ENCODE measurements around the gene KRT14.

The KRT14 gene

DNA sequence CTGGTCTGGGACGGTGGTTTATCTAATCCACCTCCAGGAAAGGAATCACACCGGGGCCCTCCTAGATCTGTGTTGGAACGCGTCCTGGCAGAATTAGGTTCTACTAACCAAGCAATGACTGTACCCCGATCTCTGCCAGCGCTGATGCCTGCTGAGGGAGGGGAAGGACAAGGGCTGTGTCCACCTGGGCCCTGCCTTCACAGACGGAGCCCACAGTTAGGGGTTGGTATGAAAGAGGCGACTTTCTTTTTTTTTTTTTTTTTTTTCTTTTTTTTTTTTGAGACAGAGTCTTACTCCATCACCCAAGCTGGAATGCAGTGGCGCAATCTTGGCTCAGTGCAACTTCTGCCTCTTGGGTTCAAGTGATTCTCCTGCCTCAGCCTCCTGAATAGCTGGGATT lies 48.7 kb downstream of the KRT14 start:
- Histone ChIP-seq H3K27me3 (ENCODE audit: control insufficient read depth, insufficient read depth, low read length) (no peaks in the 10 kb centered on the region), H3K9me3 (ENCODE audit: control insufficient read depth, low read depth, low read length) (no peaks in the 10 kb centered on the region), H3K4me3 (ENCODE audit: low read length) (no peak overlapping the region), H3K36me3 (ENCODE audit: control insufficient read depth, low read depth, low read length) (no peaks in the 10 kb centered on the region), H3K9ac (ENCODE audit: low read length) (no peak overlapping the region), H3K4me1 (ENCODE audit: control insufficient read depth, low read depth, low read length) (peaks cover 22% of the 10 kb centered on the region), H3K27ac (ENCODE audit: low read length) (no peak overlapping the region)

DNA sequence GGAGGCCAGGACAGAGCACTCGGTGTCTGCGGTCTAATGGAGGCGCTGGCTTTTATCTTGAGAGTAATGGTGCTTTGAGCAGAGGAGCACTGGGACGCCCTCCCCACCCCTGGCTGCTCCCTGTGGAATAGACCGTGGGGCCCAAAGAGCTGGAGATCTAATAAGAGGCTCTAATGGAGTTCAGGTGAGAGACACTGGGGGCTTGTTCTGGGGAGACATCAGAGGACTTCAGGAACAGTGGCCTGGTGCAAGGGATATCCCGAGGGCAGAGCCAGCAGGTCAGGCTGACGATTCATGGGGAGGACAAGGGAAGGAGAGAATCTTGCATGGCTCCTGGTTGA lies 49.1 kb downstream of the KRT14 start:
- Histone ChIP-seq H3K9ac (ENCODE audit: low read length) (no peak overlapping the region), H3K36me3 (ENCODE audit: control insufficient read depth, low read depth, low read length) (no peaks in the 10 kb centered on the region), H3K27me3 (ENCODE audit: control insufficient read depth, insufficient read depth, low read length) (no peaks in the 10 kb centered on the region), H3K27ac (ENCODE audit: low read length) (no peak overlapping the region), H3K9me3 (ENCODE audit: control insufficient read depth, low read depth, low read length) (no peaks in the 10 kb centered on the region), H3K4me3 (ENCODE audit: low read length) (no peak overlapping the region), H3K4me1 (ENCODE audit: control insufficient read depth, low read depth, low read length) (peaks cover 22% of the 10 kb centered on the region)

DNA sequence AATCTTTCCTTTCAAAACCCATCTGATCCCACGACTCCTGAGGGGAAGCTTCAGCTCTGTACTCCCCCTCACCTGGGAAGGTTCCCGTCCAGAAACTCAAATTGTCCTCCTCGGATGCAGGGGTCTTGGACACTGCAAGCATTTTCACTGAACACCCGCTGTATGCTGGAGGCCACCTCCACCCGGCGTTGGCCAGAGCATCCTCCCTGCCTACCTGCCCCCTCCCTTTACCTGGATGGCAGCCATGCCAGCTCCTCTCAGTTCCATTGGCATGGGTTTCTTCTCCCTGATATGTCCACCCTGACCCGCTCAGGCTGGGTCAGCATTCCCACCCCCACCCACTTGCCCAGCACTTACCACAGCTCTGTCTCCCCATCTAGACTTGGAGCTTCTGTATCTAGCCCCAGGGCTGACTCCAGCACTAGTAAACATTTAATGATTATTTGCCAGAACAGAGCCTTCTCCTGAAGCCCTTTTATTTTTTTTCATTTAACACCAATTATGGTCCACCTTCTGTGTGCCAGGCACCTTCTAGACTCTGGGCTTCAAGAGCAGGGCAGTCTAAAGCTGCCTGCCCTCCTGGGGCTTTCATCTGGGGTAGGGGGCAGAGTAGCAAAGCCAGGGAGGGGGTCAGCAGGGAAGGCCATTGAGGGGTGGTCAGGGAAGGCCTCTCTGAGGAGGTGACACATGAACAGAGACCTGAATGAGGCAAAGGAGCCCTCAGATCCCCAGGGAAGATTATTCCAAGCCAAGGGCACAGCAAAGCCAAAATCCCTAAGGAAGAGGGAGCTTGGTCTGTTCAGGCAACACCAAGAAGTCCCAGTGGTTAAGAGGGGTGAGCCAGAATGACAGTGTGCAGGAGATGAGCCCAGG lies 49.7 kb downstream of the KRT14 start:
- H3K9ac ChIP-seq (ENCODE audit: low read length), result no peak overlapping the region
- no peak overlapping the region for H3K27ac ChIP-seq (ENCODE audit: low read length)
- peaks cover 22% of the 10 kb centered on the region for H3K4me1 ChIP-seq (ENCODE audit: control insufficient read depth, low read depth, low read length)
- H3K9me3 ChIP-seq (ENCODE audit: control insufficient read depth, low read depth, low read length), result no peaks in the 10 kb centered on the region
- no peak overlapping the region for H3K4me3 ChIP-seq (ENCODE audit: low read length)
- H3K27me3 ChIP-seq (ENCODE audit: control insufficient read depth, insufficient read depth, low read length), result no peaks in the 10 kb centered on the region
- no peaks in the 10 kb centered on the region for H3K36me3 ChIP-seq (ENCODE audit: control insufficient read depth, low read depth, low read length)

DNA sequence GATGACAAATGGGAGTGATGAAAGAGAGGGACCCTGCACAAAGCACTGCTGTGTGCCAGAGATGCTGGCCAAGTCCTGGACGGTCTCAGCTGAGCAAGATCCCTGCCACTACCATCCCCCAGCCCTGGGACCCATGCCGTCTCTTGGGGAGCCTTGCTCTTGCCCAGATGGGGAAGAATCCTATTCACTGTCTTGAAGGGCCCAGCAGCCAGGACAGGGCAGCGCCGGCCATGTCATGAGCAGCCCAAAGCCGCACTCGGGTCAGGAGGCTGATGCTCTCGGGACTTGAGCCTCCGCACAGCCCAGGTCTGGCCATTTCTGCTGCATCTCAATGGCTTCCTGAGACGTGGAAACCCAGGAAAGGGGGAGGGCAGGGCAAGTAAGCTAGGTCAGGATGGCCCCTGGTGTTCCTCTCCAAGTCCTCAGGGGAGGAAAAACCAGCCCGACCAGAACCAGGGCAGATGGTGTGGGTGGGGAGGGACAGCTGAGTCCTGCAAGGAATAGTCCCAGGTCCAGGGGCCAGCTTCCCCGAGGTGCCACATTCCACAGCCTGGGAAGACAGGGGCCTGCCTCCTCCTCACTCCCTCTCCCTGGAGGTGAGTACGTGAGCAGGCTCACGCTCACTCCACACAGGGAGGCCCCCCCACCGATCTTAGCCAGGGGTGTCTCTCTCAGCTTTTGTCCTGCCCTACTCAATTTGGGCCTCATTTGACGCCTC lies 50.8 kb downstream of the KRT14 start:
- peaks cover 22% of the 10 kb centered on the region for H3K4me1 ChIP-seq (ENCODE audit: control insufficient read depth, low read depth, low read length)

DNA sequence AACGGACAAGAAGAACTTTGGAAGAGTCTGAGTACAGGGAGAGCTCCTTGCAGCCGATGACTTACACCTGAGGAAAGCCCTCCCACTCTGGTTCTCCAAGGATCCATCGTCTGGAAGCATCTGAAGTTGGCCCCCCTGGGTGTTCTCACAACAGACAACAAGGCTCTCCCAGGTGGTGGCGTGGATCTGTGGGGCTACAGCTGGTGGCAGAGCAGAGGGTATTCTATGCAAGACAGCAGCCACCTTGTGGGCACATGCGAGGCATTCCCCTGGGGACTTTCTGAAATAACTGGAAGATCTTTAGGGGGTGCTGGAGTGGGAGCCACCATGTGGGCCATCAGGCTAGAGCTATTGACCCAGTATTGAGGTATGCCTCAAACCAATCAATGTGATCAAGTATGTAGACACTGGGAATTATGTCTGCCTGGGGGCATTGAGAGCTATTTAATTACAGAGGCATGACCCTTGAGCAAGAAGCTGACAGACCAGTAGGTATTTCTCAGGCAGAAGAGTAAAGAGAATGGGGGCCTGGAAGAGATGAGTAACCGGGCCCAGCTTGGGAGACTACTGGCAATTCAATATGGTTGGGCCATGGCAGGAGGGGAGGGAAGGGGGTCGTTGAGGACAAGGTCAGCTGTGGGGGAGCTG lies 51.7 kb downstream of the KRT14 start:
- Histone ChIP-seq H3K4me3 (ENCODE audit: low read length) (no peak overlapping the region), H3K36me3 (ENCODE audit: control insufficient read depth, low read depth, low read length) (no peaks in the 10 kb centered on the region), H3K9me3 (ENCODE audit: control insufficient read depth, low read depth, low read length) (no peaks in the 10 kb centered on the region), H3K4me1 (ENCODE audit: control insufficient read depth, low read depth, low read length) (peaks cover 21% of the 10 kb centered on the region), H3K9ac (ENCODE audit: low read length) (no peak overlapping the region), H3K27me3 (ENCODE audit: control insufficient read depth, insufficient read depth, low read length) (no peaks in the 10 kb centered on the region), H3K27ac (ENCODE audit: low read length) (no peak overlapping the region)

More for the DNA sequence above, 50.8 kb downstream of the KRT14 start:
- Histone ChIP-seq H3K27ac (ENCODE audit: low read length) (no peak overlapping the region), H3K9me3 (ENCODE audit: control insufficient read depth, low read depth, low read length) (no peaks in the 10 kb centered on the region), H3K36me3 (ENCODE audit: control insufficient read depth, low read depth, low read length) (no peaks in the 10 kb centered on the region), H3K27me3 (ENCODE audit: control insufficient read depth, insufficient read depth, low read length) (no peaks in the 10 kb centered on the region), H3K4me3 (ENCODE audit: low read length) (no peak overlapping the region), H3K9ac (ENCODE audit: low read length) (no peak overlapping the region)

DNA sequence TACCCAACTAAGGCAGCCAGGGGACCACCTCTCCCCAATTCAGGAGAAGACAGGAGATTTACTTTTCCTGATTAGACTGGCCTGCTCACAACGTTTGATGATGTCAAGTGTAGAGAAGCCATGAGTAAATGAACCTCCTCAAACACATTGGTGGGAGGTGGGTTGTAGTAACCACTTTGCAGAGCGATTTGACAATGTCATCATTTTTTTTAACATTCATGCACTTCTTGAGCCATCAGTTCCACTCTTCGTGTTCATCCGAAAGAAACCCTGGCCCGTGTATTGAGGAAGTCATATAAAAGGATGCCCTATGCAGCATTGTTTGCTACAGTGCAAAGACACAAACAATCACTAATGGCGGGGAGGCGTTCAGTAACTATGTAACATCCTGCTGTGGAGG lies 53.1 kb downstream of the KRT14 start:
- no peak overlapping the region for H3K27ac ChIP-seq (ENCODE audit: low read length)
- no peaks in the 10 kb centered on the region for H3K9me3 ChIP-seq (ENCODE audit: control insufficient read depth, low read depth, low read length)
- H3K27me3 ChIP-seq (ENCODE audit: control insufficient read depth, insufficient read depth, low read length), result no peaks in the 10 kb centered on the region
- H3K36me3 ChIP-seq (ENCODE audit: control insufficient read depth, low read depth, low read length), result no peaks in the 10 kb centered on the region
- peaks cover 23% of the 10 kb centered on the region for H3K4me1 ChIP-seq (ENCODE audit: control insufficient read depth, low read depth, low read length)
- no peak overlapping the region for H3K4me3 ChIP-seq (ENCODE audit: low read length)
- H3K9ac ChIP-seq (ENCODE audit: low read length), result no peak overlapping the region

DNA sequence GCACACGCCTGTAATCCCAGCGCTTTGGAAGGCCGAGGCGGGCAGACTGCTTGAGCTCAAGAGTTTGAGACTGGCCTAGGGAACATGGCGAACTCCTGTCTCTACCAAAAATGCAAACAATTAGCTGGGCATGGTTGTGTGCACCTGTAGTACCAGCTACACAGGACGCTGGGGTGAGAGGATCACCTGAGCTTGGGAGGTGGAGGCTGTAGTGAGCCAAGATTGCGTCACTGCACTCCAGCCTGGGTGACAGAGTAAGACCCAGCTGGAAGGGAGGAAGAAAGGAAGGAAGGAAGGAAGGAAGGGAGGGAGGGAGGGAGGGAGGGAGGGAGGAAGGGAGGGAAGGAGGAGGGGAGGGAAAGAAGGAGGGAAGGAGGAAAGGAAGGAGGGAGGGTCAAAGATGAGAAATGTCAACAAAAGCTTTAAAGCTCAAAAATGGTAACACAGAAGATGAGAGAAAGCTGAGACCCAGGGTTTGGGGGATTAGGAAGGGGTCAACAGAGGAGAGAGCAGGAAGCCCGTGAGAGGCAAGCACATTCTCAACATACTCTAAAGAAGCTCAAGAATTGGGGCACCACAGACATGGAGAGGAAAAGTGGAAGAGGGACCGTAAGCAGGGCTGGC lies 53.6 kb downstream of the KRT14 start:
- Histone ChIP-seq H3K9ac (ENCODE audit: low read length) (no peak overlapping the region), H3K27ac (ENCODE audit: low read length) (no peak overlapping the region), H3K4me3 (ENCODE audit: low read length) (no peak overlapping the region), H3K9me3 (ENCODE audit: control insufficient read depth, low read depth, low read length) (no peaks in the 10 kb centered on the region), H3K27me3 (ENCODE audit: control insufficient read depth, insufficient read depth, low read length) (no peaks in the 10 kb centered on the region), H3K36me3 (ENCODE audit: control insufficient read depth, low read depth, low read length) (no peaks in the 10 kb centered on the region), H3K4me1 (ENCODE audit: control insufficient read depth, low read depth, low read length) (peaks cover 22% of the 10 kb centered on the region)
